ENCODE results near the gene CALHM5.
A peak's percentile ranks its signal among the peaks of the same experiment; 100 is the strongest.

The CALHM5 gene

DNA sequence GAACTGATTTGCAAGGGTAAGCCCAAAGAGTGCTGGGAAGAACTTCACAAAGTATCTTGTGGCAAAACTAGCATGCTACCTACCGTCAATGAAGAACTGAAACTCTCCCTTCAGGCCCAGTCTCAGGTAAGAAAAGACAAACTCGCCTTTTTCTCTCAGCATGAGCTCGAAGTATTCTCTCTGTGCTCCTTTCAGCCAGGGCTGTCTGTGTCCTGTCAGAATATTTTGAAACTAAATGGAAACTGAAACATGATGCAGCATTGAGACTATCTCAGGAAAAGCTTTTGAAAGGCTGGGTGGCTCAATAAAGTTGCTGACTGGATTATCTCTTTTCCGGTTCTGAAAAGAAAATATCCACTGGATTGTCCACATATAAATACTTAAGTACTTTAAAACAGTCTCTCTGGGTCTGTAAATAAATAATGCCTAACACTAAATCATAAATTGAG lies 696 bp downstream of the CALHM5 start:
- no peak for DNase-seq

DNA sequence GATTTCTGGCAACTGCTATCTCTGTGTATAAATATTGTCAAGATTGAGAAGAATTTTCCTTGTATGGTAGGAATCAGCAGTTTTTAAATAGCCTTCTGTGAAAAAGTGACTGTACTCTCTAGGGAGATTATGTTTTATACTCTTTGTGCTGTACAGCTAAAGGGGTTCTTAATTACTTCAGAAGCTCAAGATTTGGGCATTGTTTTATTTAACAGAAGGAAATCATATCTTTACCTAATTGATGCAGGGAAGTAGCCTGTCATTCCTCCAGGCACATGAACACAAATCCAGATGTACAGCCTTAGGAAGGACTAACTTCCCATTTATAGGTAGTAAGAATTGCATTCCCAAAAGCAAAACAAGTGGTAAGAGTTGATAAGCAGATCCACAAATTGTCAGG lies 1.3 kb downstream of the CALHM5 start:
- DNase-seq = no peak

DNA sequence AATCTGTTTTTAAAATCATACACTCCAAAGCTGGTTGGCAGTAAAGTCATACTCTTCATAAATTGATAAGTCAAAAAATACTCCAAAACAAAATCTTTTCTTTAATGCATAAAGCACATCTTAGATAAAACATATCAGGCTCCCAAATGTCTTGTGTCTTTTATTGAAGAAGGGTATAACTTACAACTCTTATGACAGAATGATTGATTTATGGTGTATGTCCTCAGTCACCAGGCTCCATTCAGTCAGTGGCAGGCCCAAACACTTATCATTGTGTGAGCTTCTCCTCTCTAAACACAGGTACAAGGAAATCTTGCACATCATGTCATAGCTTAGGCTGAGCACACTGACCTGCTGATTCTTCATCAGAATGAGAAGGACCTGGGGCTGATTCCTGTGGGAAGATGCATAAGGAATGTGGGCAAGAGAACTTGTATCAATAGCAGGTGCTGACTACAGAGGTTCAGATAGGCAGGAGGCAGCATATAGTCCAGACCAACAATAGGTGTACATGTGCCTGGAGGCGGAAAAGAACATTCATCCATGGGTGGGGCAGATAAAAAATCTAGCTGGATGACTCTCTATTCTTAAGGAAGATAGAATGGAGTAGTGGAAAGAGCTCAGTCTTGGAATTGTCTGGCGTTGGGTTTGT lies 1.9 kb downstream of the CALHM5 start:
- DNase-seq = no peak

DNA sequence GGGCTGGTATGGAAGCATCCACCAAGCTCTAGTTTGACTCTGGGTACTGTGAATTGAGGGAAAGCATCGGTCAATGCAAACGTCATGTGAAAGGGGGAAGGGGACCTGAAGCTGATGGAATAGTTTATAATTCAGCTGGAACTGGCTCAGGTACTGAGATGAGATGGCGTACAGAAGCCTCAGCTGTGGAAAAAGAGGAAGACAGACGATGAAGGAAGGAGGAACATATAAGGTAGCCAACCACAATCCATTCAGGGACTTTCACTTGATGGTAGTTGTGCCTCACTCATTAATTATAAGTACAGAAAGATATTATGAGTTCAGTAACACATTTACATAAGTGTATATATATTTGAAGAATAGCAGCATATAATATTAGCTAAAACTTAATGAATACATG lies 2.7 kb downstream of the CALHM5 start:
- no peak for DNase-seq

DNA sequence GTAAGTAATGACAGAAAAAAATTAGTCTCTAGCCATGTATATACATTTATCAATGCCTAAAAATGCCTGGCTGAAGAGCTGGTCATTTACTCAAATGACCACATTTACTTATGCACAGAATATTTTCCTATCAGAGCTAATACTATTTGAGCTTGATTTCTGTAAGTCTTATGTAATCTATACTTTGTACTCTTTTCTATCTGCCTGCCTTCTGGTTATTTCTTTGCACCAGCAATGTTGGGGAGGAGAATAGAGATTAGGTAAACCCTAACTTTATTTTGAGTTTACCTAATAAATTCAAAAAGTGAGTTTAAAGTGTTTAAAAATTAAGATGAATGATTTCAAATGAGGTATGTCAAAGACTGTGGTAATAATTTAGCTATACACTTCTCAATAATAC lies 3.7 kb downstream of the CALHM5 start:
- no peak for DNase-seq

DNA sequence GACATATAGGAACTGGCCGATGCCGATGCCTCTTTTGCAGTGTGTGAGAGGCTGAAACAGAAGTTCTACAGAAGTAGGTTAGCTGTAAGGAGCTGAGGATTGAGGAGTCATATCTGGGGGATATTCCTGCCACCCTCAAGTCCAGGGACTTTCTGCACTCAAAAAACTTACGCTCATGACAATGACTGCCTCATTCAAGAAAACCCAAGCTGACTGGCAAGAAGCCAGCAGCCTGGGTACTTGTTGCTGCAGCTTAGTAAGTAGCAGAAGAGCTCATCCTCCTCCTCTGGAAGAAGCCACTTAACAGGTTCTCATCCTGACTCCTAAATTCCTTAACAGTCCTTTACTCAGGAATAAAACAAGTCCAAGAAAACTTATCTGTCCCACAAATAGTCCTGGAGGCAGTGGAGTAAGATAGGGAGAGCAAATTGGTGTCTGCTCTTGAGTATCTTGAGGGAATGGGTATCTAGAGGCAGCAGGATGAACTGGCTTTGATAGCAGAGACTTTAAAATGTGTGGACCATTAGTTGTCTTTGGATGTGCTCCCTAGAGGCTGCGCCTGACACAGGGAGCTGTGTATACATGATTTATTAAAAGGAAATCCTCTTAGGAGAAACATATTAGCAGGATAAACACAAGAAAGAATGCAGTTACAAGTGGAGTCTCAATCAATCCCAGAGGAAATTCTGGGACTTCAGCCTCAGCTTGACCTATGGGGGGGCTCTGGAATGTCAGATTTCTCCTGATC lies 7.4 kb downstream of the CALHM5 start:
- DNase-seq = no peak

DNA sequence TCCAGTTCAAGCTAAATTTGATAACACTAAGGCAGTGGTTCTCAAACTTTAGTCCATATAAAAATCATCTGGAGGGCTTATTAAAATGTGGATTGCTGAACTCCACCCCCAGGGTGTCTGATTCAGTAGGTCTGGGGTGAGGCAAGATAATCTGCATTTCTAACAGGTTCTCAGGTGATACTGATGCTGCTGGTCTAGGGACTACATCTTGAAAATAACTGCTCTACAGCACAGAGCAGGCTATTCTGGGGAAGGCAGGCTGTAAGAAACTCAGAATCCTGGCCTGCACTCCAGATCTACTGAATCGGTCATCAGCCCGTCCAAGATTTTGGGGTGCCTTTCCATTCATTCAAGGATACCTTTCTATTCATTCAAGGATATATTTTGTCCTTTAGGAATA lies 11.5 kb downstream of the CALHM5 start:
- DNase-seq = no peak

DNA sequence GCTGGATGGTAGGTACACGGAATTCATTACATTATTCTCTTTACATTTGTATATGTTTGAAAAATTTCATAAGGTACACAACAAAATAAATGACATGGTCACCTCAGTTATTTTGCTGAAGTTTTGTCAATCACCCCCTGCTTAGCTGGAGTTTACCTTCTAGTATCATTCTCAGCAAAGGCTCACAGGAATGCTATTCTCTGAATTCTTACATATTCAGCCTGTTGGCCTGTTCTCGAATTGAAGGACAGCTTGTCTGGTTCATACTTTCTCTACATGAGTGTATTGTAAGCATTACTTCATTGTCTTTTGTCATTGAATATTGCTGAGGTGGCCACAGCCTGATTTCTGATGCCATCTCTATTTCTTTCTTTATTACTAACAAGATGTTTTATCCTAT lies 12.8 kb downstream of the CALHM5 start:
- DNase-seq = no peak

DNA sequence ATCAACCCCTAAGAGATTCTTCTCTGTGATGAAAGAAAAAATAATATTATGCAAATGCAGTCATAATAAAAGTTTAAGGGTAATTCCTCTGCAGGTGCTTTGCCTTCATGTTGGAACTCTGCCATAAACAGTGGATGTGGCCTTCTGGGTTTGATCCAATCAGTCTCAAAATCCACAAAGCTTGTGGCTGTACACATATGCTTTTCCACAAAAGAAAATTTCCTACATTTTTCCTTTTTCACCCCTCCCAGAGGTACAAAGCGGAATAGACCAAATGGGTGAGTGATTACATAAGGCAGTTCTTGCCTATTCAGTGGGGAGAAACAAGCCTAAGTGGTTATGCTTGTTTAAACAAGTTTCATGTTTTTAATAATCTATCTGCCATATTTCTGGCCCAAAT lies 16.7 kb downstream of the CALHM5 start:
- no peak for DNase-seq

DNA sequence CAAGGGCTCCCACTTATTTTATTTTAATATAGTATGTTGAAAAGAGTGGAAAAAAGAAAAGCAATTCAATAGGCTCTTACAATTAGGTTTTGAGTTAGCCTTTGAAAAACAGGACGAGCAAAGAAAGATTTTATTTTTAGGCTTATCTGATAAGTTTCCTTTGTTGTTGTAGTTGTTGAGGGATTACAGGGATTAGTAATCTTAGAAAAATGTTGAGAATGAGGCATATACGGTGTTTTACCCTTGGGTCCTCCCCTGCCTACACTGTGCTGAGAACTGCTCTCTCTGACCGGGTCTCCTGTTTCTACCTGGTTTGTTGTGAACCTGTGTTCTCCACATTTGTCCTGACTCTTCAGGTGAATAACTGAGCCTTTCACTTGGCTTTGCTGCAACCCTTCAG lies 17.3 kb downstream of the CALHM5 start:
- no peak for DNase-seq

DNA sequence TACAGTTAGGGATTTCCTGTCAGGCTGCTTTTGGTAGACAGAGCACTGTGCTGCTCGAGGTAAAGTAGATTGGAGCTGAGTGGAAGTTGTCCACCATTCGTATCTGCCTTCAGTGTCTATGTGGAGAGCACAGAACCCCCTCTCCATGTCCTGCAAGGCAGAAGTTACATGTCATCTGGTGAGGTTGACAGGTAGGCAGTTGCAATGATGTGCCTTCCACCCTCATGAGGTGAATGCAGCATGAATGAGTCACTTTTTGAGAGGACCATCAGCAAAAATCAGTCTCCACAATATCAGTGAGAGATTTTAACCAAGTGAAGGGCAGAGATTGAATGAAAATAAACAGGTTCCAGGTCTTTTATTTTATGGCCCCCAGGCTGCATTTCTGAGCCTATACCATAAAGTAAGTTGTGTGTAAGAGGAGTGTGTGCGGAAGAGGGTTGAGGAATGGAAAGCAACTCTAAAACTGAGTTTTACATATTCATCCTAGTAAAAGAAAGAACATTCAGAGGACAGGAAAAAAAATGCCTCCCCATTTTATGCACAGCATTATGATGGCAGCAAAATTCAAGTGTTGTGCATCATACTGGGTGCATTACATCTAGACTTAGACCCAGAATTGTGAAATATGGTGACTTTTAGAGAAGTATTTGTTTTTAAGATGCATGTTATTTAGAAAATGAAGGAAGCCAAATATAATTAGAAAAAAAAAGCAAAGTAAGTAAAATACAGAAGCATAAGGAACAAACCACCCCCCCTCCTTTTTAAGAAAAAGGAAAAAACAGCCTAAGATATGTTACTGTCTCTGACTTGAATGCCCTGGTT lies 18.2 kb downstream of the CALHM5 start:
- DNase-seq = no peak

DNA sequence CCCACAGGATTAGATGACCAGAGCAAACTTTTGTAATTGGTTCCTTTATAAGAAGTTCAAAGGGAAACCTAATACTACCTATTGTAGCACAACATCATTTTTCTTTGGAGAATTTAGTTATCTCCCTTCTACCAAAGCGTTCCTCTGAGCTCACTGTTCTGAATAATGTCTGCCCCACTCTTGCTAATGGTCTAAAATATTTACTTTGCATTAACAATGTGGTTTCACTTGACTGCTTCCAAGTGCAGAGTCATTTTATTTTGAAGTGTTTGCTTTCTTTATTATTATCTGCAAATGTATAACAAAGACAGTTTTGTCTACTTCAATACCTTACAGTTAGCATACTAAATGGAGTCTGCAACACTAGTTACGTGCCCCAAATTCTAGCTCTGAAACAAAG lies 19.0 kb downstream of the CALHM5 start:
- DNase-seq = peak; percentile 86

DNA sequence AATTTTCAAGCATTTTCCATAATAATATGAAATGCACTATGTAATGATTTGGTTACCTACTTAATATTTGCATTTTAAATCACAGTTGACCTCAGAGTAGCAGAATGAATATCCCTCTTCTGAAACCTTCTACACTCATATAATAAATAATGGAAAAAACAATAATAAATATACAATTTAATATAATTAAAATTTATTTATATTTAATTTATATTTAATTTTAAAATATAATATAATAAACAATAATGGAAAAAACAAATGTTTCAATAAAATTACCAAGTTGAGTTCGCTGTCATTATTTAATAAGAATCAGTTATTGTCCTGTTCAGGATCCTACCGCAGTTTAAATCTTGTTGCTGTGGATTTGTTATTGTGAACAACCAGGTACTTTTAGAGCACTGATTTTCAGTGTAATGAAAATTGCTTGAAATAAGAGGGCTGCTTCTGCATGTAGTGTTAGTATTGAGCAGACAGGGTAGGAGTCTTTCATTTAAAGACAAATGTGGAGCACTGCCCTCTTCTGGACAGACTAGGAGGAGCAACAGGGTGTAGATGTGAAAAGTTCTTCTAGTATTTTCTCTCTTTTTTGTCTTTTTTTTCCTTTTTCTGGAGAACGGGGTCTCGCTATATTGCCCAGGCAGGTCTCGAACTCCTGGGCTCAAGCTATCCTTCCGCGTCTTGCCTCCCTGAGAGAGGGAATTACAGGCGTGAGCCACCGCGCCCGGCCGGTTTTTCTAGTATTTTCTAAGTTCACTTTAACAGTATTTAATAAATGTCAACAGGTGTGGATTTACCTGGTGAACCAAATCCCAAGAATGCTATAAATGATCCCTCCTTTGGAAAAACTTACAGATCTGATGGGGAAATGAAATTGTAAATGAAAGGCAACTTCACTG lies 20.5 kb downstream of the CALHM5 start:
- peak; percentile 40 for DNase-seq

DNA sequence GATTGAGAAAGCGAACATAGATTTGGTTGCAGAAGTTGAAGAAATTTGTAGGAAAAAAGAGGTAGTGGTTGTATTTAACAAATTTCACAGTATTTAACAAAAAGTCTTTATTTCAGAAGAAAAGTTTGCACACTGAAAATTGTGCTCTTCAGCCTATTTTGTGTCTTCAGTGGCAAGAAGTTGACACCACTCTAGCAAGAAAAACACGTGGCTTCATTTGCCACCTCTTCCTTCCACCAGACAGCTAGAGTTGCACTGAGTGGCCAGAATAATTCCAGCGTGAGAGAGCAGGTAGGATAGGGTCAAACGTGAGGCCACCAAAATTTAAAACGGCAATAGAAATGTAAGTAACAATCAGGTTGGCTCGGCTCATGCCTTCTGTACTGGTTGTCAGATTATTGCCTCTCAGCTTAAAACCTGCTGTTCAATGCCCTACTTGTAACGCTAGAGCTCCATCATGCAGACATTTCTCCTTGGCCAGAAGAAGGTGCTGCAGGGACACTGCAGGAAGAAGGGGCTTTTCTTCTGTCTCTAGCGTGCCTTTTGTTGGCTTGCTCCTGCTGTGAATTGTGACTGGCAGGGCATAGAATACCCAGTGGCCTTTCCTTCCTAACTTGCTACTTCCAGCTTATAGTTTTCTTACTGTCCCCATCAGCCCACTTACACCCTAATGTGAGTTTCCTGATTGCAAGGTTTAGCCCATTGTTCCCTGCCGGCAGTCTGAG lies 22.0 kb downstream of the CALHM5 start:
- DNase-seq = no peak

DNA sequence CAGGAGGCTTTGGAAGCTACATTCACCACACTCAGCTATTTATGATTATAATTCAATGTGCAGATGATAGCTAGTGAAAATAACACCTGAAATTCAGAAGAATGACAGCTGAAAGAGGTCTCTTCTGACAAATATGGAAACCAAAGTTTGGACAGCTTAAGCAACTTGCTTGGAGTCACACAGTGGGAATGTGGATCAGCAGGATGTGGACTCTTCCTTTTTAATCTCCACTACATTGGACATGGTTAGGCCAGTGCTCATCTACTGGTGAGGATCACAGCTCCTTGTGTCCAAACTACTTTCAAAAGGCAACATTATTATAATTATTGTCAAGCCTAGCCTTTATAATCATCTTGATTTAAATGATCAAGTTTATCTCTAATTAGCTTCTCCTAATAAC lies 23.7 kb downstream of the CALHM5 start:
- no peak for DNase-seq

DNA sequence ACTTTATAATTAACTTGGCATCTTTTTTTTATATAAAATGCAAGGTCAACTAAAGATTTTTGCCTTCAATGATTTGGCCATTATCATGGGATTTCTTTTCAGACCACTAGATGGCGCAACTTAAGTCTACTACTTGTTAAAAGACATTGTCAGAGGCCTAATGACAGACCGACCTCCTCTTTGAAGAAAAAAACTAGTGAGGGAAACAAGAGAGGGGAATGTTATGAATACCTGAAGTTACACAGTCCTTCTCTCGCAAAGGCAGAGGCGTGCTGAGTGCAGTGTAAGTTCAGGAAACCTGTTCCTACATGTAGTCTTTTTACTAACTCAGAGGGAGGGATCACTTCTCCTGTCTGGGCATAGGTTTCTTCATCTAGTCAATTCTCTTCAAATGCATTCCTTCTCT lies 24.8 kb downstream of the CALHM5 start:
- DNase-seq = peak; percentile 67

DNA sequence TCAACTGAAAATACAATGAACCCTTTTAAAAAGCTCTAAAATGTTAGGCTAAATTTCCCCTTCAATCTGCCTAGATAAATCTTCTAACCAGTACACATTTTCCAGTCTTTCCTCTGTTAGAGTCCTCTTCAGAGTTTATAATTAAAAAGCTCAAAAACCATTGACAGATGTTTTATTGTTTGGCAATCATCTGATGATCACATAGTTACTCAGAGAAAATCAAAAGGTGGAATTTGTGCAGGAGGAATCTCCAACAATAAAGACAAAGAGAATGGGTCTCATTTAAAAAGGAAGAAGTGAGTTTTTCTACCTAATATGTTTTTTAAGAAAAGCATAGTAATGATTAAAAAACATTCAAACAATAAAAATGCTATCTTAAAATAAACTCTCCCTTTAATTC lies 31.0 kb downstream of the CALHM5 start:
- DNase-seq = no peak

DNA sequence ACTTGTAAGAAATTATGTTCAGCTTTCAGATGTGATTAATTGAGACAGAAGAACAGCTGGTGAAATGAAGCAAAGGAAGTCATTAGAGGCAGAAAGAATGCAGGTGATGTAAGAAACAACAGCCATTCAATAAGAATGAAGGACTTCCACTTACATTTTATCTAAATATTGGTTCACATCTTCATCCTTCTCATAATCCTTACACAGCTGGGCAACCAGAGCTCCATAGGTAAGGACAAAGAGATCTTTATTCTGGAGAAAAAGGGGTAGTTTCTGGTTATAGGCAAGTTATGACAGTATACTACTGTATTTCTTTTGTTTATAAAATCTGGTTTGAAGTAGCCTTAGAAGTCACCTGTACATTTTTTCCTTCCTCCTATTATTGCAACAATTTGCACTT lies 31.7 kb downstream of the CALHM5 start:
- peak; percentile 10 for DNase-seq

DNA sequence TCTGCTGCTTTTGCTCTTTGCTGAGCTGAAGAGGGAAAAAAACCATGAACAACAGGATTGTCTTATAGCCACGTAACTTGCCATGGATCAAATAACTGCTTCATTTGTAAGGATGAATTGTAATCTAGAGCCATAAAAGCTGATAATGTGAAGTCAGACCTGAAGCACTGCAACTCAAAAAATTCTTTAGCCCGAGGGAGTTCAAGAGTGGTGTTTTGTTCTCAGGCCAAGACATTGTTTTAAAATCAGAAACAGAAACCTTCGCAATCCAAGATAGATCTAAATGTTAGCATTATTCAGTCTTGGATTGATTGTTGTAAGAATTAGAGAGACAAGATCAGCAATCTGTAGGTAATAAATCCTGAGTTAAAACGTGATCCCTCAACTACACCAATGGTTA lies 34.2 kb downstream of the CALHM5 start, which contains the start of gene TRAPPC3L:
TRAPPC3L (minus strand) TSS at position 34 of the 400 bp plus-strand sequence. CDS start 170 bp downstream, outside the sequence.
- DNase-seq = no peak

DNA sequence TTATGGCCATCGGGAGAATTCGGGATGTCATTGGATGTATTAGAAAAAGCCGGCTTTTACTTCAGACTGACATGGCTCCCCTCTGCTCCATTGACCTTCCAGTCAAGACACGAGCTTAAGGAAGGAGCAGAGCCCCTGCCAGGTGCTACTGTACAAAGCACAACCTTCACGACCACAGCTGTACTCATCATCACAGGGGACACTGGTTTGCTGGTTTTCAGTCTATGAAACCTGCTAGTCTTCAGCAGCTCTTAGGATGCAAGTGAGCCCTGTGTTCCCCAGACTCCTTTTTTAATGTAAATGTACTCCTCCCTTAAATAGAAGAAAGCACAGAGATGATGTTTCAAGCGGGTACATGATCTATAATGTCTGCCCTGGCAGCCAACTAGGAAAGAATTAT lies 35.9 kb downstream of the CALHM5 start:
- DNase-seq = no peak

DNA sequence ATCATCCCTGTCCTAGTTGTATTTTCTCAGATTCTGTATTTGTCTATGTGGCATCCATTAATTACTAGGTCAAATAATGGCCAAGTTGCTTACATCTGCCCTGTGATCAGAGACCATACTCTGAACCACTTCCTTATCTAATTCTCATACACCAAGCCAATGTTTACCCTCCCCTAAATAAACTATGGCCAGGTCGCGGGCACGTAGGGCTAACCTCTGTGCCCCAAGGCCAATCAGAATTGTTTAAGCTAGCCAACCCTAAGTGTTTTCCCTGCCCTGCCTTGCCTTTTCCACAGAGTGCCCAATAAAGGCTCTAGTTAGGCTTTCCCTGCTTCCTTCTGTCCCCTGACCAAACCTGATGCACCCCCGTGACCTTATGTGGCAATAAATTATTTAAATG lies 39.4 kb downstream of the CALHM5 start:
- no peak for DNase-seq

DNA sequence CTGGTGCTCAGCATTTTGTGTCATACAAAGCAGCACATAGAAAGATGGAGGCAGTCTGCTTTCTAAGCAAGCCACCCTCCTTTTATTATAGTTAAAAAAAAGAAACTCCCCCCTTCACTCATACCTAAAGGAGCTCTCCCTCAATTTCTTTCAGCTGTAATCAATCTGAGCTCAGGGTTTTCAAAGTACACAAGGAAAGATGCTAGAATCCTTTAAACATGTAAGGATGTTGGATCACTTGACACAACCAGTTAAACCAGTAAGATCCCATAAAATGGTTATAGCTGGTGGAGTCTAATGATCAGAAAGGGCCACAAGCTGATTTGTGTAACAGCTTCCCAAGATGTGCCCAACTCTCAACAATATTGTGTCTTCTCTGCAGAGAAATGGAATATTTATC lies 42.0 kb downstream of the CALHM5 start, which contains the start of gene CALHM4:
CALHM4 (plus strand) TSS at position 301 of the 400 bp plus-strand sequence; CDS start at position 344, 43 bp downstream.
- DNase-seq = no peak

Measured in NCI-H1105 (cell line).